ENCODE data around the gene ARHGEF7.

The ARHGEF7 gene

DNA sequence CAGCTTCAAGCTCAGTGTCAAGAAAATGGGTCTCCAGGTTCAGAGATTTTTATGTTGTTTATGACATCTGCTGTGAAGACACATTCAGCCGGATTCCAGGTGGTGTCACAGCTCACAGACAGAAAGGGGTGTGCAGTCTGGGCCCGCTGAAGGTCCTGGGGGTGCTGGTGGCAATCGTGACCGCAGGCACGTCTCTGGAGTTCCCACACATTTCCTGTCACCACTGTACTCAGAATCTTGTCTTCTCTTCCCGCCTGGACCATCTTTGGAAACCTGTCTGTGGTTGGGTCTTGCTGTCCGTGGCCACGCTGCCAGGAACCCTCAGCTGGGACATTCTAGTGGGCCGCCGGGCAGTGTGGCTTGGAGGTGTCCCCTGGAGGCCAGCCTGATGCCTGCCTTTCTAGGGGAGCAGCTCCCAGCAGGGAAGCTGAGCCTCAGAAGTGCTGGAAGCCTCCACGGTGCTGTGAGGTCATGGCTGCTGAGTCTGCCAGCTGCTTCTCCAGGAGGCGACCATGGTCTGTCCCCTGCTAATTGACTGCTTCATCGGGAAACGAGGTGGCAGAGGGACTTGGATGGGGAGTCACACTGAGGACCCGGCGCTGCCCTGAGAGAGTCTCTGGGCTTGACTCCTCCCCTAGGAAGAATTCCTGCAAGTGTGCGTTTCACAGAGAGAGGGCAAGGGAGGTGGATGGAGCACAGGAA is 209.0 kb downstream of the ARHGEF7 start:
- DNase-seq (ENCODE audit: low read depth, low spot score) = no peak

DNA sequence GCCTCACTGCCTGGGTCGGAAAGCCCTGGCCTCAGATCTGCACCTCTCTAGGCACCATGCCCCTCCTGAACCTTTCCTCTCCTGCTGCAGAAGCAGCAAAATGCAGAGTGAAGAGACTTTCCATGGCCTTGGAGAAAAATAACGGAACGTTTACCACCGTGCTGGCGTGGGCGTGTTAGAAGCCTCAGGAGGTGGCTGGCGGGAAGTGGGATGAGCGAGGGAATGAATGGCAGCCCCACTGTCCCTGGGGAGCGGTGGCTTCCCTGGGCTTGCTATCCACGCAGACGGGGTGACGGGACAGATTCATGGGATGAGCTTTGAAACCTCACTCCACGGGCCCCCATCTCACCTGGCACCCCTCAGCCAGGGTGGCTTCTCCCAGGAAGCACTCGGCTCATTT is 209.6 kb downstream of the ARHGEF7 start:
- no peak for DNase-seq (ENCODE audit: low read depth, low spot score)

DNA sequence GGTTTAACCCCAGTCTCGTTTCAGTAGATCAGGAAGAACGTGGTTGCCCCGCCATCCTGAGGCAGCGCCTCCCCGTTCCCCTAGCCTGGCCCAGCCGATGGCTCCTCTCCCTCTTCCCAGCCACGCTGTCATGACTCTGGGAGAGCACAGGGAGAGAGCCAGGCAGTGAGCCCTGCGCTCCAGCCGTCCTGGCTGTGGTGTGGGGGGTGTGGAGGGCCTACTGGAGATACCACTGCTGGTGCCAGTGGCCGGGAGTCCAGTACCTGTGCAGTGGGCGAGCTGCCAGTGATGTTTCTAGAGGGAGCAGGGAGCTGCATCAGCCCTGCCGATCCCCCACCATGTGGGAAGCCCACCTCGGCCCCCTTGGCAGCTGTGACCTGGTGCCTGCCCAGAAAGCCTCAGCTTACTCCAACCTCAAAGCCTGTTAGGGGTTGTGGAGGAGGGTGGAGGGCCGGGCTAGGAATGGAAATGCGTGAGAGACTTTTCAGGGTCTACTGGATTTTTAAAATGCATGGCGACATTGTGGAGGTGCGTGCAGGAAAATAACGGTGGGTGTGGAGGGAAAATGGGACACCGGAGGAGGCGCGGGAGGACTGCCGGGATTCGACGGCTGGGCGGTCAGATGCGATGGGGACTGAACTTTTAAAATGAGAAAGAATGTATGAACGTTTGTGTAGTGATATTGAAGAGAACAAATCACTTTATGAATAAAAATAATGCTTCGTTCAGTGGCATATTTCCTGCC is 210.2 kb downstream of the ARHGEF7 start:
- no peak for DNase-seq (ENCODE audit: low read depth, low spot score)

DNA sequence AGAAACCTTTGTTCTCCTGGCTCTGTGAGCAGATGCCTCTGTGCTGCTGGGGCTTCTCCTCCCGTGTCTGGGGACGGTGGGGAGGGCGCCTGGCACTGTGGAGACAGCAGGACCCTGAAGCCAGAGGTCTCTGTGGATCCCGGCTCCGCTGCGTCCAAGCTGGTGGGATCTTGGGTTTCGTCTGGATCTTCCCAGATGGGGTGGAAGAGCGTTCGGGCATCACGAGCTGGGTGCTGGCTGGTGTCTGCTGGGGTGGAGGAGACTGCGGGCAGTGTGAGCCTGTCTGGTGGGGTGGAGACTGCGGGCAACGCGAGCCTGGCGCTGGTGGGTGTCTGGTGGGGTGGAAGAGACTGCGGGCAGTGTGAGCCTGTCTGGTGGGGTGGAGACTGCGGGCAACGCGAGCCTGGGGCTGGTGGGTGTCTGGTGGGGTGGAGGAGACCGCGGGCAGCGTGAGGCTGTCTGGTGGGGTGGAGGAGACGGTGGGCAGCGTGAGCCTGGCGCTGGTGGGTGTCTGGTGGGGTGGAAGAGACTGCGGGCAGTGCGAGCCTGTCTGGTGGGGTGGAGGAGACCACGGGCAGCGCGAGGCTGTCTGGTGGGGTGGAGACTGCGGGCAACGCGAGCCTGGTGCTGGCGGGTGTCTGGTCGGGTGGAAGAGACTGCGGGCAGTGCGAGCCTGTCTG is 211.0 kb downstream of the ARHGEF7 start:
- no peak for DNase-seq (ENCODE audit: low read depth, low spot score)

GRCh38 chr13:111326621-111326965 is 211.5 kb downstream of the ARHGEF7 start:
- no peak for DNase-seq (ENCODE audit: low read depth, low spot score)

GRCh38 chr13:111326981-111327642 is 212.0 kb downstream of the ARHGEF7 start:
- DNase-seq (ENCODE audit: low read depth, low spot score) = no peak

GRCh38 chr13:111327730-111328573 is 212.8 kb downstream of the ARHGEF7 start:
- DNase-seq (ENCODE audit: low read depth, low spot score) = no peak

DNA sequence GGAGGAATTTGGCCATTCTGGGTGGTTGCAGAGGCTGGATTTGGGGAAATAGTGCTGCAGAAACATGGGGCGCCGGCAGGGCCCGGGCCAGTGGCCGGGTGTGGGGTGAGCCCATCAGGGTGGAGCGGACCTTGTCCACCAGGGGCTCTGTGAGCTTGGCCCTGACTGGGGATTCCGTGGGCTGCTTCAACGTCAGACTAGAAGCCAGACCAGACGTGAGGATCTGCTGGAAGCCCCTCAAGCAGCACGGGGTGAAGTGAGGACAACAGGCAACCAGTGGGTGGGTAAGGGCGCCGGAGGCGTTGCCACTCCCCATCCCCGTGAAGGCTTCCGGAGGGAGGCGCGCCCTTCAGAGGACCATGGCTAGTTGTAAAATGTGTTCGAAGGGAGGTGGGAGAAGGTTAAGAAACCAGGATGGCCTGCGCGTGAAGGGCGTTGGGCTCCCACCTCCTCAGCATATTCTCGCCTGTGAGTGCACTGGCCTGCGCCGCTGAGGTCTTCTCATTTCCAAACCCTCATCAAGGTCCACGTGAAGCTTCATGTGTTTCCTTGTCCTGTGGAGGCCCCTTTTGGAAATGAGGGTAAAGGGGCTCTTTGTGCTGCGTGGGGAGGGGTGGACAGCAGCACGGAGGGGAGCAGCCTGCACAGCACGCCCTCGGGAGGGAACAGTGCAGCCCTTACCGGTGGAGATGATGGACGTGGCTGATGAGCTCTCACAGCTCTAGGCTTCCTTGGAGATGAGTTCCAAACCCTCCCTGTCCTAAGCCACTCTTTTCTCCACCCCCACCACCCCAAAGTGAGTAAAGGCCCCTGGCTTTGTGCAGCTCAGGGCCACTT is 213.7 kb downstream of the ARHGEF7 start:
- no peak for DNase-seq (ENCODE audit: low read depth, low spot score)

- DNase-seq (ENCODE audit: low read depth, low spot score) = no peak
Observed at GRCh38 chr13:111329641-111330040, 214.5 kb downstream of the ARHGEF7 start.

- no peak for DNase-seq (ENCODE audit: low read depth, low spot score)
Observed at GRCh38 chr13:111330066-111330610, 215.0 kb downstream of the ARHGEF7 start.

GRCh38 chr13:111335298-111335697 is 220.2 kb downstream of the ARHGEF7 start:
- no peak for DNase-seq (ENCODE audit: low read depth, low spot score)

- DNase-seq (ENCODE audit: low read depth, low spot score) = no peak
Observed at GRCh38 chr13:111336666-111337065, 221.6 kb downstream of the ARHGEF7 start.

DNA sequence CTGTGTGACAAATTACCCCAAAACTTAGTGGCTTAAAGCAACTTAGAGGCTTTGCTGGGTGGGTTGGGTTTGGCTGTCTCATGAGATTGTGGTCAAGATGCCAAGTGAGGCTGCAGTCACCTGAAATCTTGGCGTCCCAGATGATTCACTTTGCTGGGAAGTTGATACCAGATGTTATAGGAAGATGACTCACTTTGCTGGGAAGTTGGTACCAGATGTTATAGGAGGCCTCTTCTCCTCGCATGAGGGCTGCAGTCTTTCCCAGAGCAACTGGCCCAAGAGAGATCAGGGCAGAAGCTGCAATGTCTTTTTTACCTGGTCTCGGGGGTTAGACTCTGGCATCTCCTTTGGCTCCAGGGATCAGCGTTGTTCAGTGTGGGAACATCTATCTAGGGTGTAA is 222.1 kb downstream of the ARHGEF7 start:
- no peak for DNase-seq (ENCODE audit: low read depth, low spot score)

DNA sequence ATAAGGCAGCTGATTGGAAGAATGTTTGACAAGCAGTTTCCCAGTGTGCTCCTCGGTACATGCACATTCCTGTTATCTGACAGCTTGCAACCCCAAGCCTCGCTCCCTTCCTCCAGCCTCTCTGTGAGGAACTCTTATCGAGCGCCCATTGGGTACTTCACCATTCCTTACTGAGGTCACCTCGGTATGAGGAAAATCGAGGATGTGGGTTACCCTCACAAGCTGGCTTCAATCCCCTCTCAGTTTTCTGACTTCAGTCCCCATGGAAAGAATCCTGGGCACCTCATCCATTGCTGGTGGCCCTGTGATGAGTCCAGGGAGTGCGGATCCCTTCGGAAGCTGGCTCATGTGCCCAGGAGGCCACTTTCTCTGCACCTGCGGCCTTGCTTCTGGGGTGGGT is 222.6 kb downstream of the ARHGEF7 start:
- no peak for DNase-seq (ENCODE audit: low read depth, low spot score)

- DNase-seq (ENCODE audit: low read depth, low spot score) = no peak
Observed at GRCh38 chr13:111338841-111339240, 223.7 kb downstream of the ARHGEF7 start.

GRCh38 chr13:111339366-111340143 is 224.4 kb downstream of the ARHGEF7 start:
- no peak for DNase-seq (ENCODE audit: low read depth, low spot score)

- DNase-seq (ENCODE audit: low read depth, low spot score) = no peak
Observed at GRCh38 chr13:111341886-111342285, 226.8 kb downstream of the ARHGEF7 start.

- DNase-seq (ENCODE audit: low read depth, low spot score) = no peak
Observed at GRCh38 chr13:111342721-111343120, 227.6 kb downstream of the ARHGEF7 start.

DNA sequence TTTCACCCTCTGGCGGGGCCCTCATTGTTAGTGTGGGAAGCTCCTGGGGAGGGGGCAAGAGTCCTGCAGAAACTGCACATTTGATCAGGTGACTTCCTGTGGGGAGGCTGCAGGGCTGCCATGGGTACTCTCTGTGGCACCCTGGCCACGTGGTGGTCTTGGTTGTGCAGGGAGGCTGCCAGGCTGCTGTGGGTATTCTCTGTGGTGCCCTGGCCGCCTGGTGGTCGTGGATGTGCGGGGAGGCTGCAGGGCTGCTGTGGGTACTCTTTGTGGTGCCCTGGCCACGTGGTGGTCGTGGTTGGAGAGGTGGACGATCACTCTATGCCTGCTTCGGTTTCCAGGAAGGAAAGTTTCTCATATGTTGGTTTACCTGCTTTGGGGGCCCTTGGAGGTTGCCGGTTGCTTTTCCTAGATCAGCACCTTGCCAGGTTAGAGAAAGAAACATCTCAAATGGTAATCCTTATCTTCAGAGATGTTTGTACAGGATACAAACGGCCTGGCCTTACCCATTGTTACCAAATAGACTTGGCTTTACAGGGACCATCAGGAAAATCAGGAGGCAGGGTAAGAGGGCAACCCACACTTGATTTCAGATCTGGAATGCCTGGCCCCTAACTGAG is 228.2 kb downstream of the ARHGEF7 start:
- DNase-seq (ENCODE audit: low read depth, low spot score) = no peak
